GM13976 (cell line): ENCODE measurements around the gene SLC35F3.

ENCODE experiments used
- DNase-seq: peaks from one replicate; pipeline ENCODE4 v3.0.0; 2012; ENCODE audit warnings: low spot score
- in situ Hi-C: fragments of 300-500 bp; cut with MboI; formaldehyde crosslinking; loops from one replicate; pipeline ENCODE4 v1.12.0; 2022; ENCODE audit warnings: low sequenced_read_pairs, mixed read lengths, inconsistent platforms; ENCODE audit not compliant: unreplicated experiment
- TF ChIP-seq, protein P1 (sequence below): IDR thresholded peaks from 2 replicates; pipeline ENCODE4 v1.5.1; 2012; ENCODE audit warnings: borderline replicate concordance, mild to moderate bottlenecking; ENCODE audit not compliant: insufficient read depth; ENCODE audit errors: extremely low read depth, missing control alignments, control extremely low read depth

SLC35F3 gene

DNA sequence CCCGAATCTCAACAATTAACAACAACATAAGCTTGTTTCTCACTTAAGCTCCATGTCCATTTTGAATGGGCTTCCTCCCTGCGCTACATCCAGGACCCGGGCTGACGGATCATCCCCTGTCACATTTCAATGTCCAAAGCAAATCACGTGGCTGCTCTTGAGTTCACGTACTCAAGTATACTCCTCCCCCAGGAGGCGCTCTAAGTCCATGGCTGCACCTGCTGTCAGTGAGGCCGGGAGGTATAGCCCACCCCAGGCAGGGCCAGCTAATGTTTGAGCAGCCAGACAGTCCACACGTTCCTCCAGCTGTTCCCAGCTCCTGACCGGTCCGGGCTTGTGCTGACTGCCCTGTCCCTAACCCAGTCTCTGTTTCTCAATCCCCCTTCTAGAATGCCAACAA lies 220.8 kb downstream of the SLC35F3 start:
- in situ Hi-C loops: loop anchor here (25.0 kb wide), 1 partner anchor 962 kb away; no protein-coding TSS in a partner anchor
- peak; percentile 43 for DNase-seq
- TF ChIP-seq, protein P1, sequence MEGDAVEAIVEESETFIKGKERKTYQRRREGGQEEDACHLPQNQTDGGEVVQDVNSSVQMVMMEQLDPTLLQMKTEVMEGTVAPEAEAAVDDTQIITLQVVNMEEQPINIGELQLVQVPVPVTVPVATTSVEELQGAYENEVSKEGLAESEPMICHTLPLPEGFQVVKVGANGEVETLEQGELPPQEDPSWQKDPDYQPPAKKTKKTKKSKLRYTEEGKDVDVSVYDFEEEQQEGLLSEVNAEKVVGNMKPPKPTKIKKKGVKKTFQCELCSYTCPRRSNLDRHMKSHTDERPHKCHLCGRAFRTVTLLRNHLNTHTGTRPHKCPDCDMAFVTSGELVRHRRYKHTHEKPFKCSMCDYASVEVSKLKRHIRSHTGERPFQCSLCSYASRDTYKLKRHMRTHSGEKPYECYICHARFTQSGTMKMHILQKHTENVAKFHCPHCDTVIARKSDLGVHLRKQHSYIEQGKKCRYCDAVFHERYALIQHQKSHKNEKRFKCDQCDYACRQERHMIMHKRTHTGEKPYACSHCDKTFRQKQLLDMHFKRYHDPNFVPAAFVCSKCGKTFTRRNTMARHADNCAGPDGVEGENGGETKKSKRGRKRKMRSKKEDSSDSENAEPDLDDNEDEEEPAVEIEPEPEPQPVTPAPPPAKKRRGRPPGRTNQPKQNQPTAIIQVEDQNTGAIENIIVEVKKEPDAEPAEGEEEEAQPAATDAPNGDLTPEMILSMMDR: no peak

DNA sequence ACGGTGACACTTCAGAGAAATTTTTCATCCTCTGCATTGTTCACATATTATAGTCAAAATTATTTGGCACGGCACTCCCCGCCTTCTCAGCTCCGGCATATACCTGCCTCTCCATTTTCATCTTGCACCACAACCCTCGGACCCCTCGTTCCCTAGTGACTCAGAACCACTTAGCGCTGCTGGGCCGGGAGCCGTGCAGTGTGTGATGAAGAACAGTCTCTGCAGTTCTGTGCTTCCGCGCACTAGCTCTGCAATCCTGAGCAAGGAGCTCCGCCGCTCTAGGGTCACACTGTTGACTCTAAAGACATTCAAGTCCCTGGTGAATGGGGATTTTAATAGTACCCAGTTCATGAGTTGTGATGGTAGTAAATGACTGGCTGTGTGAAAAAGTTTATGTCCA lies 221.2 kb downstream of the SLC35F3 start:
- in situ Hi-C loops: loop anchor here (25.0 kb wide), 1 partner anchor 962 kb away; no protein-coding TSS in a partner anchor
- no peak for DNase-seq
- TF ChIP-seq, protein P1: no peak

DNA sequence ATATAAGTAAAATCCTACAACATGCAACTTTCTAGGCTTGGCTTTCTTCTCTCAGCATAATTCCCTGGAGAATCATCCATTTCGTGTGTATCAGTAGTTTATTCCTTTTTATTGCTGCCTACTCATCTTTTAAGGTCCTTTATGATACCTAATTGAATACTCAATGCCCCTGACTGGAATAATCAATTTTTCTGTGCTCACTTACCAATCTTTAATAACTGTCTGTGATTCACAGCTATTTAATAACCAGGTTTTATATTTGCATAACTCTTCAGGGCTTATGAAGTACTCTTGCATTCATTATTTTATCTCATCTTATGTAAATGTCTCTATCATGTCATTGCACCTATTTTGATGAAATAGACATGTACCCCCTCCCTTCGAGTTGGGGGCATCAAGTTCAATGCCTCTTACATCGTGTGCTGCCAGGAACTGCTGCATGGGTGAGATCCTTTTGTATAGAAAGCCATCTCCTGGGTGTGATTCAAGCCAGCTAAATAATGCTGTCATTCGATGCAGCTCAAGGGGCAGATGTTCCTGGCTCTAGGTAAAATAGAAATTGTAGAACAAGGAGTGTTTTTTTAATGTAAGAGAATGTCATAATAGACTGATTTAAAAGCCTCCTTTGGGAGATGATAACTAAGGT lies 222.7 kb downstream of the SLC35F3 start:
- in situ Hi-C loops: loop anchor here (25.0 kb wide), 1 partner anchor 960 kb away; no protein-coding TSS in a partner anchor
- TF ChIP-seq, protein P1: no peak
- DNase-seq: no peak

DNA sequence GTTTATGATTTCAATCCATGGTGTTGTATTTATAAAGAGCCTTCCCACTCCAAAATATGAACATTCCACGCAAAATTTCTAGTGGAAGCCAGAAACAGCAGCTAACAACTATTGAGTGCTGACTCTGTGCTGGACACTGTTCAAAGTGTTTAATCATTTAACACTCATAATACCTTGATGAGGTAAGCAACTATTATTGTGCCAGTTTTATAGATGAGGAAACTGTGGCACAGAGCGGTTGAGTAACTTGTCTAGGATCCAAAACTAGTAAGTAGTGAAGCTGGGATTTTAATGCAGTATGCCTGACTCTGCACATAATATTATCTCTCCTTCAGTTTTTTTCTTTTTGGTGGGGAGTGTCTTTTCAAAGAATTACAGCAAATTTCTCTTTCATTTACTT lies 228.3 kb downstream of the SLC35F3 start:
- DNase-seq: no peak
- in situ Hi-C loops: loop anchor here (25.0 kb wide), 1 partner anchor 955 kb away; no protein-coding TSS in a partner anchor
- TF ChIP-seq, protein P1: no peak

DNA sequence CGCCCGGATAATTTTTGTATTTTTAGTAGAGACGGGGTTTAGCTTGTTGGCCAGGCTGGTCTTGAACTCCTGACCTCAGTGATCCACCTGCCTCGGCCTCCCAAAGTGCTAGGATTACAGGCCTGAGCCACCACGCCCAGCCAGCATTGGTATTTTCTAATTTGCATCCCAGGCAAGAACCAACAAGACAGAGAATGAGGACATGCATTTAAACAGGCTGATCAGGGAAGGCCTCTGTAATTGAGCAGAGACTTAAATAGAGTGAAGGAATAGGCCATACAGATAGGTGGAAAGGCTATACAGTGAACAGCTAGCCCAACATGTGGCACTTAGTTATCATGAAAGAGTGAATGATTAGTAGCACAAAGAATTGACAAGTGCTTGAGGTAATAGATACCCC lies 230.4 kb downstream of the SLC35F3 start:
- TF ChIP-seq, protein P1: no peak
- in situ Hi-C loops: loop anchor here (25.0 kb wide), 1 partner anchor 952 kb away; no protein-coding TSS in a partner anchor
- DNase-seq: no peak

DNA sequence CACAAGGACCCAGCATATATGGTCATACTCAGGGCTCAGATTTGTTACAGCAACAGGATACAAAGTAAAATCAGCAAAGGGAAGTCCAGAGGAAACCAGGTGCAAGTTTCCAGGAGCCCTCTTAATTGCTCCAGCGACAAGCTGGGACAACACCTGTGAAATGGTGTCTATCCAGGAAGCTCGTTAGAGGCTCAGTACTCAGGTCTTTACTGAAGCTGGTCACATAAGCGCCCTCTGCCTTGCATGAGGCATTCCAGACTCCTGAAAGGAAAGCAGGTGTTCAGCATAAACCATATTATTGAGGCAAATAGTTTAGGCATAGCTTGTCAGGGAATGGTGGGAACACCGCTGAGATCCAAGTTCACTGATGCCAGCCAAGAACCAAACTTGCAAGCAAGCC lies 231.0 kb downstream of the SLC35F3 start:
- TF ChIP-seq, protein P1: no peak
- DNase-seq: no peak
- in situ Hi-C loops: loop anchor here (25.0 kb wide), 1 partner anchor 952 kb away; no protein-coding TSS in a partner anchor
